CD4-positive, alpha-beta T cell treated with Interleukin-17A for 4 hours (primary cell): ENCODE measurements around the gene CAMK2D.
"Not testable (repeated sequence)": the region's sequence is repeated elsewhere in the genome, so short reads cannot be mapped to it uniquely, and the experiment has no call there.

ENCODE experiments used
- DNase-seq: peaks from one replicate; pipeline ENCODE4 v3.0.0-alpha.2; 2020; ENCODE audit warnings: mixed read lengths

The CAMK2D gene

DNA sequence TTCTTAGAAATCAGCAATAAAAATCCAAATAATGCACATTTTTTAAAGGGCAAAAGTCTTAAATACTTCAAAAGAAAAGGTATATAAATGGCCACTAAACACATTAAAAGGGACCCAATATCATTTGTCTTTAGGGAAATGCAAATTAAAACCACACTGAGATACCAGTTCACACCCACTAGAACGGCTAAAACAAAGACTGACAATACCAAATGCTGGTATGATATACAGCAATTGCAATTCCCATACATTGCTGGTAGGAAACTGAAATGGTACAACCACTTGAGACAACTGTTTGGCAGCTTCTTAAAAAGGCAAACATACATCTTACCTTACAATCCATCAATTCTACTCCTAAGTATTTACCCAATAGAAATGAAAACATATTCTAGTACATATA is 33.7 kb downstream of the CAMK2D start:
- DNase-seq: no peak

DNA sequence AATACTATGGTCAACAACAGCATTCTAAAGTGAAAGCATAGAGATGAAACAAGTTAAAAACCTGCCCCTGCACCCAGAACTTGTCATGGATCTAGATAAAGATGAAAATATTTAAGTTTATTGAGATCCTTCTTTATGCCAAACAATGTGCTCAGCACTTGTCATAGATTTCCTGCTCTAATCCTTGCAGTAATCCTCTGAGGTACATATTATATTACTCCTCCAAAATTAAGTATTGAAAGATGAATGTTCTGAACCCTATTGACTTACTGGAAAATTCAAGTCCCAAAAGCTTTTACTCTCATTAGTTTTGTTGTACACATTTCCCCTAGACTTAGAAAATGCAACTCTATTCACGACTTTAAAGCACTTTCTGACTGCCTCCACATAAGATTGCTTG is 35.6 kb downstream of the CAMK2D start:
- no peak for DNase-seq

DNA sequence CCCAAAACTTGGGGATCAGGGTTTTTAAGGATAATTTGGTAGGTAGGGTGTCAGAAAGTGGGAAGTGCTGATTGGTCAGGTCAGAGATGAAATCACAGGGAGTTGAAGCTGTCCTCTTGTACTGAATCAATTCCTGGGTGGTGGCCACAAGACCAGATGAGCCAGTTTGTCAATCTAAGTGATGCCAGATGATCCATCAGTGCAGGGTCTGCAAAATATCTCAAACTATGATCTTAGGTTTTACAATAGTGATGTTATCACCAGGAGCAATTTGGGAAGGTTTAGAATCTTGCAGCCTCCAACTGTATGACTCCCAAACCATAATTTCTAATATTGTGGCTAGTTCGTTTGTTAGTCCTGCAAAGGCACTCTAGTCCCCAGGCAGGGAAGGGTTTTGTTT is 43.3 kb downstream of the CAMK2D start:
- DNase-seq: no peak

DNA sequence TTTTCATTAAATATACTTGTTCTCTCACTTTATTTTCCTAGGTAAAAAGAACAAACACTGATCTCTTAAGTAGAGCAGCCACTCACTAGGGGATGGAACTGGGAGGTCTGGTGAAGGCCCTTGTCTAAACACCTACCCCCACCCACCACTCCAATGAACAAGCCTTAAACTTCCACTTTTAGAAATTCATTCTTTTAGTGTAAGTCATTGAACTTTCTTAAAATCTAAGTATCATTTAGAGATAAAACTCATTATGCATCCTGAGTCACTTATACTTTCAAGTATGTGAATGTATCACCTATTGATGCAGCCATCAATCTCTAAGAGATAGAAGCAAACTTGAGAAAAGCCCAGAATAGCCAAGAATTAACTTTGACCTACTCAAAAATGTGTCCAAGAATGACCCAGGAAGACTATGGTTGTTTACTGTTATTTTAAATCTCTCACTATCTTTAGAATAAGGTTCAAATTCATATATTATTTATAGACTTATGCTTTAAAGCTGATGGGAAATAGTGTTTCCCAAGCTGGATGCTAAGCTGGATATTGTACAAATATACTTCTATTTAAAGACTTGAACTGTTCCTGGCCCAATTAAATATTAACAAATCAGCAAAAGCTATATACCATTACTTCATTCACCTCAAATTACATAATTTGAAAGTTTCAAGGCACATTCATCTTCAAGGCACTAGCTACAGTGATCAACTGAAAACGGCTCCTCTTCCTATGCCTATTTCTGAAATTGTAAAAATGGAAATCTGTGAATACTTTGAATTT is 49.5 kb downstream of the CAMK2D start:
- DNase-seq: no peak

DNA sequence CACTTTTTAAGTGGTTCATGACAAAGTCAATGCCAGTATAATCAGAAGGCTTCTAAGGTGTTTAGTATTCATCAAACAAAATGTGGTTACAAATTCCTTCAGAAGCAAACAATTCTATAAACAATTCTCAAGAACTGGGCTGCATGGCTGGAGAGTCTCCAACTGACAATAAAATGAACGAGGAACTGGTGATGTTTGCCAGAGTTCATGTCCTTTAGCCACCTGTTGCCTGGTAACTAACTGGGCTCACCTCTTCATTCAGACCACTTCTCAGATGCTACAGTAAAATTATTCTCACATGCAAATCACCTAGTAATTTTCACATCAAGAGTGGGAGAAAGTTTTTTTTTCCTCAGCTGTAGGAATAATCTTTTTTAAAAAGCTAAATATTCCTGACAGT is 53.3 kb downstream of the CAMK2D start:
- DNase-seq: no peak

DNA sequence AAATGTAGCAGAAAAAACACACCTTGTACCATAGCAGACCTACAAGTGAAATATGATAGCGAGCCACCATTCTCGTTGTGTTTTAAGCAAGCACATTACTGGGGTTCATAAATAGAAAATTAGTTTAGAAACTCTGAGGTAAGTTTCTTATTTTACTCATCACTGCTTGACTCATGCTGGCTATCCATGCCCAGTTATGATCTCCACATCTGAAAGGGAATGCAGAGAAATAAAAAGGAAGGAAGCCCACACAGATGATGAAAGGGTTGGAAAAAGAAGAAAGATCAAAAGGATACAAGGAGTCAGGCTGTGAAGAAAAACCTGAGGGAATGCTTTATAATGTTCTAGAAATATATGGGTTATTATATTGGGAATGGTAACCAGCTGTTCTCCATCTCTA is 54.5 kb downstream of the CAMK2D start:
- no peak for DNase-seq

DNA sequence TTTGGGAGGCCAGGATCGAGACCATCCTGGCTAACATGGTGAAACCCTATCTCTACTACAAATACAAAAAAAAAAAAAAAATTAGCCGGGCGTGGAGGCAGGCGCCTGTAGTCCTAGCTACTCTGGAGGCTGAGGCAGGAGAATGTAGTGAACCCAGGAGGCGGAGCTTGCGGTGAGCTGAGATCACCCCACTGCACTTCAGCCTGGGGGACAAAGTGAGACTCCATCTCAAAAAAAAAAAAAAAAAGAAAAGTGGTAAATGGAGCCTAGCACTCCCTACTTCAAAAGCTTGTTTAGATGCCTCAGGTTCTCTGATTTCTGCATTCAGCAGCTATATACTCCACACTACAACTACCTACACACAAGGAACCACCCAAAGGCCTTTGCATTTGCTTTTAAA is 56.4 kb downstream of the CAMK2D start:
- not testable (repeated sequence) for DNase-seq

DNA sequence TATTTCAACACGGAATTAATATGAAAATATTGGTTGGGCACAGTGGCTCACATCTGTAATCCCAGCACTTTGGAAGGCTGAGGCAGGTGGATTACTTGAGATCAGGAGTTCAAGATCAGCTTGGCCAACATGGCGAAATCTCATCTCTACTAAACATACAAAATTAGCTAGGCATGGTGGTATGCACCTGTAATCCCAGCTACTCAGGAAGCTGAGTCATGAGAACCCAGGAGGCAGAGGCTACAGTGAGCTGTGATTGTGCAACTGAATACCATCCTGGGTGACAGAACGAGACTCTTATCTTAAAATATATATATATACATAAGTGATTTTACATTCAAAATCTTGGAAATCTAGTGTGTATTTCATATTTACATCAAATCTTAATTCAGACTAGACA is 58.9 kb downstream of the CAMK2D start:
- DNase-seq: not testable (repeated sequence)

DNA sequence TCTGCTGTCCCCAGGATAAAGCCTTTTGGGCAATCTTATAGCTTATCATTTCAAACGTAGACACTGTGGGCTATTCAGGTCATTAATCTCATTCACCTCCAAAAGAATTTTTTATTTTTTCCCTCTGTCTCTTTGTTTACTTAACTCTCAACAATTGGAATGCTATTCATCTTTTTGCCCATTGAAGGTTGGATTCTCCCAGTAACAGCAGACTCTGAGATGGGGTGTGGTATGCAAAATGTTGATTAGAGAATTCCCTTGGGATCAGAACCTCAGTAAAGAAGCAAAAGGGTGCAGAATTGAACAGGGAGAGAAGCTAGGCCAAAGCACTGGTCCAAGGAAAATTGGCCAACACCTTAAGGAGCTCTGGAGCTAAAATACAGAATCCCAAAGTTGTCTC is 60.4 kb downstream of the CAMK2D start:
- DNase-seq: no peak

DNA sequence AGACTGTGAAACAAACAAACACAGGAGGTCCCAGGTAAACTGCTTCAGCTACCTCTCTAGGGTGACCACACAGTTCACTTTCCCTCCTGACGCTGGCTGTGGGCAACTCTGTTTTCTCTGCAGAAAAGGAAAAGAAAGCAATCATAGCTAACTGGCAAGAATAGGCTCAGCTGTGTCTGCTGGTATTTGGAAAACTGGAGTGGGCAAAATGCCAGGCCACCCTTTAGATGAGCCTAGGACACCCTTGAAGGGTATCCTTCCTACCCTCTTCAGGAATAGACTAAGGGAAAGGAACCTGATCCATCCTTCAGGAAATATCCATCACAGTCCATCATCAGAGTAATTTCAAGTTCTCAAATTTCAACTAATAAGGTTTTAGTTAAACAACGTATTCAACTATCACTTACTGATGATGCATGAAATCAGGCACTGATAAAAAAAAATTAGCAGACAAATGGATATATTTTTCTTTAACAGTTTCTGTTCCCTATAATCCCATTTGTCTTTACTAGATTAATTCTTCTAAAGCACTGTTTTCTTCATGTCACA is 60.9 kb downstream of the CAMK2D start:
- DNase-seq: no peak

DNA sequence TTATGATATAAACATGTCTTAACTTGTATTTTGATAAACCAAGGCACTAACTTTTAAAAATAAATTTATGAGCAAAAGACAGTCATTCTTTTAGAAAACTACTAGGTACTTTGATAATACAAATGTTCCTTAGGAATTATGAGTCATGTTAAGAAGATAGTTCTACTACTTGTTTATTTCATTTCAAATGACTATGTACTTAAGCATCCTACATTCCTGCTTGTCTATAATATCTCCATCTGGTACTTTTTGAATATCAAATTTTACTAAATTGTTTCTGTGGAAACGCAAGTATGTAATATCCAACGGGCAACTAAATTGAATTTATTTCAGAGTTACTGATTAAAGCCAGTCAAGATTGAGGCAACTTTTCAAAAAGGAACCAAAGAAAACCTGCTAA is 61.8 kb downstream of the CAMK2D start:
- no peak for DNase-seq

DNA sequence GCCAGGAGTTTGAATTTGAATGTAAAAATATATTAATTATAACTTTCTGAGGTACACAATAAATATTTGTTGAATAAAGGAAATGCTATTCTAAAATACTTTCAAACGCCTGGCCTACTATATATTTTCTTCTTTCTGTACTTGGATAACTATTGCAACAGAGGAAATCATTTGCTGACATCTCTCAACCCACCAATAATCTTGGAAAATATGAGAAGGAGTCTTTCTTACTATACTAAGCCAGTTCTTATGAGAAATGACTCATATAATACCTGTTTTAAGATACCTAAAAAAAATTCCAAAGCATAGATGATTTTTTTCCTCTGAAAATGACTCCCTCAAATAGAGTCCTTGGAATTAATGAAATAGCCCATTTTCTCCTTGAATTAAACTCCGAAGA is 64.1 kb downstream of the CAMK2D start:
- no peak for DNase-seq

DNA sequence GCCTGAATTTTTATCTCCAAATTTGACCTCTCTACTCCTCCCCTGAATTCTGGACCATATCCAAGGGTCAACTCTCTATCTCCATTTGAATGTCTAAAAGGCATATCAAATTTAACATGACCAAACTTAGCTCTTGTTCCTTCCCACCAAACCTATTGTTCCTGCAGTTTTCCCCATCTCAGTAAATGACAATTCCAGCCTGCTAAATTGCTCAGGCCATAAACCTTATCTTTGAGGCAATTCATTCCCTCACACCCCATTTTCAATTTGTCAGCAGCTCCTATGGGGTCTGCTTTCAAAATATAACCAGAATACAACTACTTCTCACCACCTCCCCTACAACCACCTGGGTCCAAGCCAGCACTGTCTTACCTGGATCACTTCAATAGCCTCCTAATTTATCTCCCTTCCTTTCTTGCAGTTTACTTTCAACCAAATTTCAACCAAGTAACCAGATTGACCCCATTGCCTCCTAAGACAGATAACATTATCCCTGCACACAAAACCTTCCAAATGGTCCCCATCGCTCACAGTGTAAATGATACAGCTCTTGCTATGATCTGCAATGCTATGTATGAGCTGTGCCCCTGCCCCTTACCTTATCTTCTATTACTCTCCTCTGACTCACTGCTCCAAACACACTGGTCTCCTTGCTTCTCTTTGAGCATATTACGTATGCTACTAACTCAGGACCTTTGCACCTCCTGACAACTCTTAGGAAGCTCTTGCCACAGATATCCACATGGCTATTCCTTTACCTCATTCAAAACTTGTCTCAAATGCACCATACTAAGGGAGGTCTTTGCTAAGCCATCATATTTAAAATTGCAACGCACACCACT is 66.0 kb downstream of the CAMK2D start:
- DNase-seq: no peak

DNA sequence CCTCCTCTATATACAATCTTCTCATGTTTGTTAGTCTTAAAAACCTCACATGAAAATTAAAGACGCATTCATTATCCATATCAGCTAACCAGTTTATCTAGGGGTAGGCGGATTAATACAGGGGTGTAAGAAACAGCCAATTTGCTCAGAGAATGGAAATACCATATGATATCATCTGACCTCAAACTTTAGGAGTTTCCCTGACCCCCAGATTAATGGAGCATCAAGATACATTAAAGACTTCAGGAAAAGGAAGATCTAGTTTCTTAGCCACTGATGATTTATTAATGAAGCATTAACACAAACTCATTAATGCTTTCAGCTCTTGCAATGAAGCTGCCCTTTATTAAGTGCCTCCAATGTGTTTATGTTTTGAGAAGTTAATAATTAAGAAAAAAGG is 67.5 kb downstream of the CAMK2D start:
- no peak for DNase-seq

DNA sequence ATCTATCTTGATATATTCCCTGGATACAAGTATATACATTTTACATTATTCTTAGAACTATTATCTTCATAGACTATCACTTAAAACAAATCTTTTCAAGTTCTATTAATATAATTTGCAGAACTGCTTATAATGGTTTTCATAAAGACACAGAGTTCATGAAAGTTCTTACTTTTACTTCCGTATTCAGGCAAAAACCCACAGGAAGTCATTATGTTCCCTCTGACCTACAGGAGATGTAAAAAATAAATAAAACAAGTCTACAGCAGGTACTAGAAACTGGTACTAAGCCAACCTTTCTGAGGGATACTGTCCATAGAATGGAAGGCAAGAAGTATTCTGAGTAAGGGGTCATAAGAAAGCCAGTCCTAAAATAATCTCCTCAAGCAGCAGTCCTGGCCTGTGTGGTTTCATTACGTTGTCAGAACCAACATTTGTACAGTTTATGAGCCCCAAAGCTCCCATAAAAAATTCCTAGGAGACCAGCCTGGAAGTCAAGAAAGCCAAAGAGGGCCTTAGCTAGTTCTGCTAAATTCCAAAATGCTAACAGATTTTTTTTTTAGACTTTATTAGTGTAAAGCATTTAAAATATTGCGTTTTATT is 68.6 kb downstream of the CAMK2D start:
- DNase-seq: no peak

DNA sequence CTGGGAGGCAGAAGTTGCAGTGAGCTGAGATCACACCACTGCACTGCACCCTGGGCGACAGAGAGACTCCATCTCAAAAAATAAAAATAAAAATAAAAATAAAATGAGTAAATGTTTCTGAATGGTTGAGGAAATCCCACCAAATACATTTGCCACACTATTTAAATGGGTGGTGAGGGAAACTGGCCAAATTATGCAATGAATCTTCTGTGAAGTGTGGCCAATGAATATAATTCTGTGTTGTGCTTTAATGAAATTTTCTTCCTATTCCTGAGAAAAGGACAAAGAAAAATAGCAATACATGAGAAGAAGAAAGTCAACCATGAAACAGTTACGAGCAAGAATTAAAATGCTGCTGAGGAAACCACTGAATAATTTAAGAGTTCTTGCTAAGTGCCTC is 69.9 kb downstream of the CAMK2D start:
- DNase-seq: no peak

DNA sequence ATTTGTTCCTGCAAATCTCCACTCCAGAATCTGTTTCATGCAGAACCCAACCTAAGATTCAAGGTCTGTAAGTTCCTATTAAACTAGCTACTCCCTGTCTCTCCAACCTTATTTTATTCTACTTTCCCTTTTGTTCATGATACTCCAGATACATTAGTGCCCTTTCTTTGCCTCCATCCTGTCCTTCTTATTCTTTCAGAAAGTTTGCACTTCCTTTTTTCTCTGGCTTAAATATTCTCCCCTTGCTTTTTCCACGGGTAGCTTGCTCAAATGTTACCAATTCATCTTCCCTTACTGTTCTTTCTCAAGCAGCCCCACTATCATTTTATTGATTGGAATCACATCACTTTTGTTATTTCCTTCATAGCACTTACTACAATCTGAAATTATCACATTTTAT is 72.1 kb downstream of the CAMK2D start:
- no peak for DNase-seq

DNA sequence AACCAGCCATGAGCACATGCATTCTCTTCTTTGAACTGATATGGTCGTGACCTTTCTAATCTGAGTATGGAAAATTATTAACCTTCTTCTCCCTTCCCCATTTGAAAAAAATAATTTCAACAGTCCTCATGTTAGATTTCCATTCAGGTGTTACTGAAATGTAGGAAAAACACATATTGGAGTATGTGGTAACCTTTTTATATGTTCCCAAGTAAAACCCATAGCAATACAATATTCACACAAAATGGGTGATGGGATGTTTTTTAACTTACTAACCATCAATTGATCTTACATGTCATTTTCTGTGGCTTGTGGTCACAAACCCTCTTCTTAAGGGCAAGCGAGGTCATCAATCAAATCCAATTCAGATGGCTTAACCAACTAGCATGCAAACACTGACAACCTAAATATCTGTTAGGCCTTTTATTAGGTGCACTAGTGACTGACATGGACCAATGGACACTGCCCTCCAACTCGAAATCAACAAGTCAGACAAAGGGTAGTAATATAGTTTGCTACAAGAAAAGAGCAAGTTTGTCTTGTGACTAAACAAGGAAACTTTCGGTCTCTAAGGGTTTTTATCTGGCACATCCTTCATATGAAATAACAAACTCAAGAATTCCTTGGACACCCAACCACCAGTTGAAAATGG is 74.3 kb downstream of the CAMK2D start:
- DNase-seq: no peak

DNA sequence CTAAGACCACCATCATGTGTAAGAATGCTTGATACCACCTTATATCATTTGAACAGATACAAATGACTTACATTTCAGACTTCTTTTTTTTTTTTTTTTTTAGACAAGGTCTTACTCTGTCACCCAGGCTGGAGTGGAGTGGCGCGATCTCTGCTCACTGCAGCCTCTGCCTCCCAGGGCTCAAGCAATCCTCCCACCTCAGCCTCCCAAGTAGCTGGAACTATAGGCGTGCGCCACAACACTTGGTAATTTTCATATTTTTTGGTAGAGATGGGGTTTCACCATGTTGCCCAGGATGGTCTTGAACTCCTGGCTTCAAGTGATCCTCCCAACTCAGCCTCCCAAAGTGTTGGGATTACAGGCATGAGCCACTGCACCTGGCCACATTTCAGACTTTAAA is 76.4 kb downstream of the CAMK2D start:
- DNase-seq: not testable (repeated sequence)

DNA sequence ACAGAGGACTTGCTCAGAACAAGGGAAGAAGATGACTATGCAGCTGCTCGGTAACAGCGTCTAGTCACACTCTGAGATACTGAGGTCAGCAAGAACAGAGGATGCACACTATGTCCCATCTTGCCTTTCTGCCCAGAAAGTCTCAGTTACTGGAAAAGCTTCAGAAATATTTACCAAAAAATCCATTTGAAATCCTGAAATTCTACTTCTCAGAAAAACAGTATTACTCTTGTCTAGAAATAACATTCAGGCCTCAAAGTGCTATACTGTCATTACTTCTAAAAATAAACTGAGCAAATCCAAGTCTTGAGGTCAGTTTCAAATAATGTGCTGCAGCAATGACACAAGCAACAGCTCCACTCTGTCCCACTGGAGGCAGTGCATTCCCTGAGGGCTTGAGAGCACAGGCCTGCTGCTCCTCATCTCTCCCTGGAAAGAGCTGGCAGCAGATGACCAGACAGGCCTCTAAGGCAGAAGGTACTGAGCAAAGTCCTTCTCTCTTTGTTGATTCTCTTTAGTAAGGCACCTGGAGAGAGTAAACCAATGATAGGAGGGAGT is 76.9 kb downstream of the CAMK2D start:
- peak; percentile 24 for DNase-seq

DNA sequence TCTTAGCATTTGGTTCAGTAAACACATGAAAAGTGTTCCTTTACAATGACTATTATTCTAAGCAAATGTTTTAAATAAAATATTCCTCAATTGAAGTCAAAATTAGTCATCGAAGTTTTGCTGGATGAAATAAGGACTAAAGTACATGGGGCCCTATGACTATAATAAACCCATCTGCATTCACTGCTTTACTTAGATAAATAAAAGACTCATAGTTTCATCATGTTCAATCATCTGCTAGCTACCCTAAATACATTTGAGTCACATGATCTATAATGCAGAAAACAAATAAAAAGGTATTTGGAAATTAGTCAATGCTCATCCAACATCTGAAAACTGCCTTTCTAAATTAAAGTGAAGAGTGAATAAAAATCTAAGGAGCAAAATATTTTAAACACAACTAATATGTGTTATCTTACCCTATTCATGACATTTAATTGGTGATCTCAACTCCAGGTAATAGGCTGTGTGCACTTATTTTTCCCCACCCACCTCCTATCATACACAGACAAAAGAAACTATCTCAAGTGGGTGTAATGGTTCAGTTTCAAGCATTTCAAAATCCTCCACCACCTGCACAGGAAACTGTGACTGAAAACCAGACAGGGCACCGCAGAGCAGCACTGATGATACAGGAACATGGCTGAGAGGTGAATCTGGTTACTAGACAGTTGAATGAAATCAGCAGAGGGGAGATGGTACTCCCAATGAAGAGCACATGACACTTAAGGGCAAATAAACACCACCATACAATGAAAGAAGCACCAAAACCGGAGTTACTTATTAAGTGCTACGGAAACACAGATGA is 78.6 kb downstream of the CAMK2D start:
- peak; percentile 71 for DNase-seq

DNA sequence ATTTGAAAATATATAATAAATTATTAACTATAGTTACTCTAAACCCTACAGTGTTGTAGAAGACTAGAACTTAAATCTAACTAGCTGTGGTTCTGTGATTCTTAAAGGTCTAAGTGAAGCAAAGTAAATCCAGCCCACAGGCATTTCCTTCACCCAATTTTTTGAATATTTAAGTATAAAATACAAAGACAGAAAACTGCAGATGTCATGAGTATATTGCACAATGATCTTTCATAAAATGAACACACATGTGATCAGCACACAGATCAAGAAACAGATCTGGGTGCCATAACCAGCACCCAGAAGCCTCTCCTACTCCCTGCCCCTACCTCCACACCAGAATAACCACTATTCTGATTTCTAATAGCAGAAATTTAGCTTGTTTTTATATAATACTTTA is 82.9 kb downstream of the CAMK2D start:
- no peak for DNase-seq
